GM19023 (cell line): Measurements from ENCODE around the gene ABCD3.
"Not testable (repeated sequence)": the region's sequence is repeated elsewhere in the genome, so short reads cannot be mapped to it uniquely, and the experiment has no call there.

Source experiments
- ATAC-seq: cut with Tn5 transposase; IDR thresholded peaks from one replicate; pipeline ENCODE4 v1.9.1; 2021; ENCODE audit warnings: mild to moderate bottlenecking, moderate library complexity; ENCODE audit not compliant: unreplicated experiment

The ABCD3 gene

DNA sequence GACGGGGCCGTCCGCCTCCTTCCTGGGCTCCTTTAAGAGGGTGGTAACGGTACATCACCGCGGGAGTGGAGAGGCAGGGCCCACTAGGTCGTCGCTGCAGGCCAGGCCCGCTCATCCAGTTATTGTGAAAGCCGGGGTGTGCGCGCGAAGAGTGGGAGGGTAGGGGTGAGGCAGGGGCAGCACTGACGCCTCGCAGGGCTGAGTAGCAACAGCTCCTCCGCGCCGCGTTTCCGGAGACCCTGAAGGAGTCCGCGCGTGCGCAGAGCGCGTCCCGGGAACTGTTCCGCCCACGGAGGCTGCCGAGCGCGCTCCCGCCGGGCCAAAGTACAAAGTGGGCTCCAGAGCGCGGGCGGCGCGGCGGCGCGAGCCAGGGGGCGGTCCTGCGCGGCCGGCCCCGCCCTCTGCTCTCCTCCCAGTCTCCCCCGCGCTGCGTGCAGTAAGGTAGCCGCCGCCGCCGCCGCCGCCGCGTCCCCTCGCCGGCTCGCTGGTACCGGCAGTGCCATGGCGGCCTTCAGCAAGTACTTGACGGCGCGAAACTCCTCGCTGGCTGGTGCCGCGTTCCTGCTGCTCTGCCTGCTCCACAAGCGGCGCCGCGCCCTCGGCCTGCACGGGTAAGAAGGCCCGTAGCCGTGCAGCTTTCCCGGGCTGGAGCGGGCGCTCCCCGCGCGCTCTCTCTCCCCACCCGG, at the start of gene ABCD3:
TSS of gene ABCD3 (plus strand) at position 412 of the 686 bp plus-strand sequence. CDS start at position 502, 90 bp downstream.
- peak; percentile 95 for ATAC-seq

DNA sequence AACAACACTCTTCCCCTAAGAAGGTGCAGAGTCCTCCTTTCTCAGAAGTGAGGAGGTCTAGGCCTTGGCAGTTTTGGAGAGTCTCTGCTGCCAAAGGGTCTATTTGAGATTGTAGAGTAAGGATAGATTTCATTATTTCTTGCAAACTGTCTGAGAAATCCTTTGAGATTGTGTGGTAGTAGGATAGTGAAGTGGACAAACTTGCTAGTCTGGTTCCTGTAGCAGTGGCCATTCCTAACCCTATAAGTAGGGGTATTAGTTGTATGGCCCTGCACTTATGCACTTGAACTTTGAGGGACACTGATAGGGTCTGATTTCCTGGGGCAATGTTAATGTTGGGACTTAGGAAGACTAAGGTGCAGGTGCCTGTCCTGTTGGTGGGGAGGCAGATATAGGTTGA, 45.4 kb upstream of the ABCD3 start:
- not testable (repeated sequence) for ATAC-seq

DNA sequence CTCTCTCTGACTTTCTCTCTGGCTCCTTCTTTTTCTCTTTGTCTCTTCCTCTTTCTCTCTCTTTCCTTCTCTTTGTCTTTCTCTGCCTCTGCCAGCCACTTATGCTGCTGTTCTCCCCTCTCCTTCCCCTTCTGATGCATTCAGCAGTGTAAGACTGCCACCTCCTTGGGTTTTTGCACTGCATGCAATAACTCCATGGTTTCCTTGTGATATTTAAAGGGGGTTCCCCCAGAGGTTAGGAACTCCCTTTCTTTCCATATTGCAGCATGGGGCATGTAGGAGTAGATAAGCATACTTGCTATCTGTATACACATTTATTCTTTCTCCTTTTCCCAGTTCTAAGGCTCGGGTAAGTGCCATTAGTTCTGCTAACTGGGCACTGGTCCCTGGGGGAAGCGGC, 44.9 kb upstream of the ABCD3 start:
- ATAC-seq, result not testable (repeated sequence)

DNA sequence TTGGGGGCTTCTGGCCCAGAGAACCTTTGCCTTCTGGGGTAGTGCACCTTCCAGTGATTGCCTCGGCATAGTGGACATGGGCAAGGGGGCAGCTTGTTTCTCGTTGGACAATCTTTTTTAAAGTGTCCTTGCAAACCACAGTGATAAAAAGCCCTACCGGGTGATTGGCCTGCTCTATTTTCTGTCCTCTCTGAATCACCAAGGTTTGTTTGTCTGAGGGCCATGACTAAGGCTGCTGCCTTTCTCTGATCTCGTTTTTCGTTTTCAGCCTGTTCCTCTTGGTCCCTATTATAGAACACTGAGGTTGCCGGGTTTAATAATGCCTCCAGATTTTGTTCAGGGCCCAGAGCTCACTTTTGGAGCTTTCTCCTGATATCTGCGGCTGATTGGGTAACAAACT, 42.5 kb upstream of the ABCD3 start:
- not testable (repeated sequence) for ATAC-seq

DNA sequence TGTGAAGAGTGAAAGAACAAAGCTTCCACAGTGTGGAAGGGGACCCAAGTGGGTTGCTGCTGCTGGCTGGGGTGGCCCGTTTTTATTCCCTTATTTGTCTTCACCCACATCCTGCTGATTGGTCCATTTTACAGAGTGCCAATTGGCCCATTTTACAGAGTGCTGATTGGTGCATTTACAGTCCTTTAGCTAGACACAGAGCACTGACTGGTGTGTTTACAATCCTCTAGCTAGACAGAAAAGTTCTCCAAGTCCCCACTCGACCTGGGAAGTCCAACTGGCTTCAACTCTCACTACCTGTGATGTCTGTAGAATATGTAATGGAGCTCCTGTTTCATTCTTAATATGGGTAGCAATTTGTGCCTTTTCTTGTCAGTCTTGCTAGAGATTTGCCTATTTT, 39.7 kb upstream of the ABCD3 start:
- not testable (repeated sequence) for ATAC-seq

DNA sequence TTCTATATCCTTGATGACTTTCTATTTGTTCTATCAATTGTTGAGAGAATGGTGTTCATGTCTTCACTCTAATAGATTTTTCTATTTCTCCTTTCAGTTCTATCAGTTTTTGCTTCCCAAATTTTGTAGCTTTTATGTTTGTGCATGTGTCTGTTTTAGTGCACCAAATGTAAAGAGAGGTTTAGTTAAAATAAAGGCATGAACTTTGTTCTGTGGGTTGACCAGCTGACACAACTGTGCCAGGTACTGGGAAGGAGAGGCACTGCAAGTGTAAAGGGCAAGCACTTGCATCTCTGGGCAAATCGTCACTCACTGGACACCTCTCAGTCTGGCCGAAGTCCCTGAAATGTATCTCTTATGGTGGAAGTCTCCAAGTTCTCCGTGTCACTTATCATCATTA, 38.6 kb upstream of the ABCD3 start:
- ATAC-seq, result no peak

DNA sequence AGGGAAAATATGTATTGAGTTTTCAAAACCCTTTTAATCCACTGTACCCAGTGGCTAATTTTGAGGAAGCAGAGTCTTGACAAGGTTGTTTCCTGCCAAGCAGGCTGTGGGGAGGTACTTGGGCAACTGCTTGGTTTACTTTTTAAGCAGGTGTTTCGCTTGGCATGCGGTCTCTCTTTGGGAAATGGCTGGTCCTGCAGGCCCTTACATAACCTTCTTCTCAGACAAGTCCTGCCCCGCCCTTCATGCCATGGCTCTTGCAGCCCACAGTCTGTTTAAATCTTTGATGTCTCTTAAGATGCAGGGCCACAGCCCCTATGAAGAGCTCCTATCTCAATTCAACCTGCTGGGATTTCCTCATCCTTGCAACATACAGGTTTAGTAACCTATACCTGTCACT, 36.0 kb upstream of the ABCD3 start:
- no peak for ATAC-seq

DNA sequence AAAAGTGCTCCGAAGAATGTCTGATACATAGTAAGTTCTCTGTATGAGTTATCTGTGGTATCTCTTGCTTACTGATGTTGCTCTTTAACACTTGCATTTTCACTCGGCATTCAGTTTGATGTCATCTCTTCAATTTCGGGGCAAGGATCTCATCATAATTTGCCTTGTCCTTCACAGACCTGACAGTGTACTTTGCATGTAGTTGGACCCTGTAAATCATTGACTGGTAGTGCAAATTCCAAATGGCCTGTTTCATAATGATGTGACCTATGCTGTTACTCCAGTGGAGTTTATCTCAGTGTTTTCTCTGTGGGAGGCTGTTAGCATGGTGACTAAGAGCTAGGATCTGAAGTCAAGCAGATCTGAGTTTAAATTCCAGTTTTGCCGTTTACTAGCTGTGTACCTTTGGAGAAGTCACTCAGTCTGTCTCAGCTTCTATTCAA, 34.2 kb upstream of the ABCD3 start:
- ATAC-seq, result peak; percentile 75

DNA sequence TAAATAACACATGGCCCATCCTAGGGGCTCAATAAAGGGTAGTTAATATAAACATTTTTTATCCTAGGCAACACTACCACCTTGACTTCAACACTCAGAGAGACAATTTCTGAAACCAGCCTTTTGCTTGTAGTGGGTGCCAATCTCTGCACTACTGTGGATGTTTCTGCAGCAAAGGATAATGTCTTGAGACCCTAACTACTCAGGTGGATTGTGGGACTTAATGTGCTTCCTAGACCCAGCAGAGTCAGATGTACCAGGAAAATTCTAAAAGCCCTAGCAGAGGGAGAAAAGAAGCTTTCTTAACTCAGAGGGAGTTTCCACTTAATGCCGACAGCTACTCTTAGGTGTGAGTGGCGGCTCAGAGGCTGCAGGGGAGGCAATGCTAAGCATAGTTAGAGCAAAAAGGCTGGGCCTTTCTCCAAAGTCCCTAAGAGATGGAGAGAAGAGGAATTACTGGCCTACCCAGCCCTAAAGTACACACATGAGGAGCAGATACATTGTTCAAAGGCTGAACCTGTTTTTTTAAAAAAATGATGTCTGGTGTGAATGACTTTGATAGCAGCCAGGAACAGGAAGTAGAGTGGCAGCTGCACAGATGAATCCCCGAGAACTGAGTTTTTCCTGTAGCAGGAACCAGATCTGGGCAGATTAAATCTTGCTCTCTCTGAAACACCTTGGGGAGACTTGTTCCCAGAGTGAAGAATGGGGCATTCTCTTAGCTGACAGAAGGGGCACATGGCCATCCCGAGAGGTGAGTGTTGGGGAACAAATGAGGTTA, 33.5 kb upstream of the ABCD3 start:
- ATAC-seq, result peak; percentile 57

DNA sequence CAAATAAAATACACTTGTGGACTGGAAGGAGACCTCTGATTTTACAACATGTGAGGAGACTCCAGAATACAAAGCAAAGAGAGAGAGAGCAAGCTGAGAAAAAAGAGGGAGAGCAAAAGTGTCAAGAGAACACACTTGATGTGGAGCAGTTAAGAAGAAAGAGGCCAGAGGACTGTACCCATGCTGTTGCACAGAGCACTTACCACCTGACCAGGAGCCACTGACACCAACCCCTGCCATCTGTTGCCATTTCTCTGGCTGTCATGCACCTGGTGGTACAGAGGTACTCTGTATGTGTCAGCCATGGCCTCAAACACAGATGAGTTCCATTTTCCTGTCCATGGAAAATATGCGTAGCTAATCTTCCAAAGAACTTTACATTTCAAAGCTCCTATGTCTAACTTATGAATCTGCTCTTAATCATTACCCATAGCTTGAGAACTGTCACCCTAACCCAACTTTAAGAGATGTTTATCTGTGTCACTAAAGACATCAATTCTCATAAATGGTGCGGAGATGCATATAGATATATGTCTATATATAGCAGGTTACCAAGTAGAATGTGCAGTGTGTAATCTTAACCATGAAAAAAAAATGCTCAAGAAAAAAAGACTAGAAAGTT, 32.8 kb upstream of the ABCD3 start:
- ATAC-seq, result no peak

DNA sequence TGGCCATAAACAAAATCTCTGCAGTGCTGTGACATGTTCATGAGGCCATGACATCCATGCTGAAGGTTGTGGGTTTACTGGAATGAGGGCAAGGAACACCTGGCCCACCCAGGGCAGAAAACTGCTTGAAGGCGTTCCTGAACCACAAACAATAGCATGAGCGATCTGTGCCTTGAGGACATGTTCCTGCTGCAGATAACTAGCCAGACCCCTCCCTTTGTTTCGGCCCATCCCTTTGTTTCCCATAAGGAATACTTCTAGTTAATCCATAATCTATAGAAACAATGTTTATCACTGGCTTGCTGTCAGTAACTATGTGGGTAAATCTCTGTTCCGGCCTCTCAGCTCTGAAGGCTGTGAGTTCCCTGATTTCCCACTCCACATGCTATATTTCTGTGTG, 28.9 kb upstream of the ABCD3 start:
- no peak for ATAC-seq

DNA sequence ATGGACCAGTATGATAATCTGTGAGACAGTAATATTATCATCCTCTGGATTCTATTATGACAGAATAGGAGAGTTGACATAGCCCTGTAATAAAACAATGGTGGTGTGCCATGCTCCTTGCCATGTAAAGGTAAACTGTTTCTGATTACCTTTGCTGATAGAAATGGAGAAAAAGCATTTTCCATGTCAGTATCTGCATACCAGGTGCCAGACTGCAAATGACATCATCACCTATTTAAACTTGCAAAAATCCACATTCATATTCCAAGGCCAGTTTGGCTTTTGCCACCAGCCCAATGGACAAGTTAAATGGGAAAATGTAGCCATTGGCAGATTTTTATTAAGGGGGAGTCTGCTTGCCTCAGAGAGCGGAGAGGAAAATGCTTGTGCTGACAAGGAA, 23.9 kb upstream of the ABCD3 start:
- no peak for ATAC-seq

DNA sequence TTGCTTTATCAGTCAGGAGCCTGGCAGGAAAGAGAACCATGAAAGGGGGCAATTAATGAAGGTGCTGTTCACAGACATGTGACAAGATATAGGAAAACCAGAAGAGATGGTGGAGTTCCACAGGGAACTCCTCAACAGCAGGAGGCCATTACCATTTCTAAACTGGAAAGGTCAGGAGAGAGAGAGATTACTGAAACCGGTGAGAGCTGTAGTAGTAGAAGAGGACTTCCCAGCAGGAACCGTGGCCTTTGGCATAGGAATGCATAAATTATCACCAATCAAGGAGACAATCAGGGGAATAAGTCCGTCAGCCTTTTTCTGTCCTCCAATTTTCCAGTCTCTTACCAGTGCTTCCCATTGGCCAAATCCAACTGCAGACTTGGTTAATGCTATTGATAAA, 23.0 kb upstream of the ABCD3 start:
- ATAC-seq, result no peak

DNA sequence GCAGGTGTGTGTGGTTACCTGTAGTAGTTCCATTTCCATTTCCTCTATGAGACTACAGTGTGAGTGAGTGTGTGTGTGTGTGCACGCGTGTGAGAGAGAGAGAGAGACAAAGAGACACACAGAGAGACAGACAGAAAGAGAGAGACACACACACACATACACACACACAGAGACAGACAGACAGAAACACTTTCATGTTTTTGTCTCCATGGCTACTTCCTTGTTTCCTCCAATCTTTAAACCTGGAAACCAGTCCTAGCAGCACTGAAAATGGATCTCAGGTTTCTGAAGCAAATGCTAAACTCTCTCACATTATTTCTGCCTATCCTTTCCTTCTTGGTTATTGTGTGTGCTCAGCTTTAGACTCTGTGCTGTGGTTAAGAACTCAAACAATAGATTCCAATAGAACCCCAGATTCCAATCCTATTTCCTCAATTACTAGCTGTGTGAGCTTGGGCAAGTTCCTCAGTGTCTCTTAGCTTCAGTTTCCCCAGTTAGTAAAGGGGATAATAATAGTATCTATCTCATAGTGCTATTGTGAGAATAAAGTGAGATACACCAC, 22.4 kb upstream of the ABCD3 start:
- ATAC-seq, result no peak

DNA sequence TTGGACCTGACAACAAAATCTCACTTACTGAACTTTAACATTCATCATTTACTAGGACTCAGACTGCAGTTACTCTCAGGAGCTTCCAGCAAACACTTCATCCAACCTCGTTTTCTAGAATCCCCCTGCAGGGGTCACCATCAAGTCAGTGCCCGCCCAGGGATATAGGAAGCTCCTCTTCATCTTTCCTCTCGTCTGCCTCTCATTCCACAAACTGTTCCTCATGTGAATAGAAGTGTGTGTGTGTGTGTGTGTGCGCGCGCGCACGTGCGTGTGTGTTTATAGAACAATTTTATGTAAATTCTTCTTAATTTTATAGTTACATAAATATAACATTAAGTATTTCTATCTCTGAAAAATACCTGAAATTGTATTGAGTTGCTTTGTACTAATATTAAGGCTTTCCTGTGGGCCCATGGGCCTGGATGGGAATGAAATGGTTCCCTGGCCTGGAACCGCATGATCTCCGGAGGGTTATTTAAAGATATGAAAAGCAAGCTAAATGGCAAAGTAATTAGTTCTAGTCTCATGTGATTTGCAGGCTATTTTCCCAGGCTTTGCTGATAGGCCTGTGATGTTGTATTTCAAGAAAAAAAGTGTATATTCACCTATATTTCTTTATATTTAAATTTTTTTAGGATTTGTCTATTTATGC, 21.7 kb upstream of the ABCD3 start:
- ATAC-seq, result no peak

DNA sequence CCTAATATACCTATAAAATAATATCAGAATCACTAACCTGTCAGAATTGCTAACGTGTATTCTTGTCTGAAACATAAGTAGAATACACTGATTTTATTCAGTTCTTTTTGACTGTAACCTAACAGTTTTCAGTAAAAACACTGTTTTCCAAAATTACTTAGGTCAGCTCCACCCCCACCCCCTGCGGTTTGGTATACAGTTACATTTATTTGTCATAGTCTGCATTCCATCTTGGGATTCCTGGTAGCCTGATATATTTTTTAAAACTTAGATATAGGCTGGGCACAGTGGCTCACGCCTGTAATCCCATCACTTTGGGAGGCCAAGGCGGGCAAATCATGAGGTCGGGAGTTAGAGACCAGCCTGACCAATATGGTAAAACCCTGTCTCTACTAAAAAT, 19.8 kb upstream of the ABCD3 start:
- no peak for ATAC-seq

DNA sequence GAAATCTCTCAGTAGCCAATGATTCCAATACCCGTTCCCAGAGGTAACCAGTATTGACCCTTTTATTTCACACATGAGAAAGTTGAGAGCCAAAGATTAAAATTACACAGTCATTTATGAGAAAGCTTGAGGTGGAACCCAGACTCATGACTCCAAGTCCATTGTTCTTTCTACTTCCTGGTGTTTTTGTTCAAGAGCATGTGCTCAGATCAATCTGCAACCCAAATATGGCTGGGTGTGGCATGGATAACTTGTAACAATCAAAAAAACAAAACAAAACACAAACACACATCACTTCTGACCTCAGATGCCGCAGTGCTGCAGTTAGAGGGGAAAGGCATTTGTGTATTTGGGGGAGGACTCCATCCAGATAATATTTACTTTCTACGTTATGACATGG, 18.7 kb upstream of the ABCD3 start:
- no peak for ATAC-seq

DNA sequence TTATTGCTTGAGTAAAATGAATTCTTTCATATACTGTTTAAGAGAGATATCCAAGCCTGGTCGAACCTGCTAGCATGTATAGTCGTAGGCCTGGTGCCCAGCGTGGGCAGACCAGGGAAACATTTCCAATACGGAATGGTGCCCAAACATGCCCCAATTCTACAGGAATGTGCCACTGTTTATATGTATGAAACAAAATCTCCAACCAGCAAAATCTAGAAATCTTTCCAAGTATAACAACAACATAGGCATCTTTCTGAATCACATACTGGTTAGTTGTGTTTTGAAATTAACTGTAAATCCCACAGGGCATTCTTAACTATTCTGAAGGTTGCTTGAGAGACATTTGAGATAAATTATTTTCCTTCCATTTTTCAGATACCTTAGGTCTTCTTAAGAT, 17.0 kb upstream of the ABCD3 start:
- ATAC-seq, result no peak

DNA sequence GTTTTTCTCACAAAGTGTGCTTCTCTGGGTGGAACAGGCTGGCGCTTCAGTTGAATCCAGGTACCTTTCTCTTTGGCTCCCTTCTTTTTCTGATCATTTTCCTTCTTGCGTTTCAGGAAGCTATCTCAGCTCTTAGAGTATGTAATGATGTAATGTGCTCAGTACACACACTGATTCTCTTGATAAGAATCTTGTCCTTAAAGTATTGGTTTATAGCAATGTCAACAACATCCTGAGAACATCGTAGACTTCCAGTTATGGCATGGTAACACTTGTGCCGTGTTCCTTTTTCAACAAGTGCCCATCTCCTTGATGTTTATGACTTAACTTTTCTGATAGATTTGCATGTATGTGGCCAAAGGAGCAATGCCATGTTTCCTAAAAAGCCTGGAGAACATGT, 11.7 kb upstream of the ABCD3 start:
- no peak for ATAC-seq

DNA sequence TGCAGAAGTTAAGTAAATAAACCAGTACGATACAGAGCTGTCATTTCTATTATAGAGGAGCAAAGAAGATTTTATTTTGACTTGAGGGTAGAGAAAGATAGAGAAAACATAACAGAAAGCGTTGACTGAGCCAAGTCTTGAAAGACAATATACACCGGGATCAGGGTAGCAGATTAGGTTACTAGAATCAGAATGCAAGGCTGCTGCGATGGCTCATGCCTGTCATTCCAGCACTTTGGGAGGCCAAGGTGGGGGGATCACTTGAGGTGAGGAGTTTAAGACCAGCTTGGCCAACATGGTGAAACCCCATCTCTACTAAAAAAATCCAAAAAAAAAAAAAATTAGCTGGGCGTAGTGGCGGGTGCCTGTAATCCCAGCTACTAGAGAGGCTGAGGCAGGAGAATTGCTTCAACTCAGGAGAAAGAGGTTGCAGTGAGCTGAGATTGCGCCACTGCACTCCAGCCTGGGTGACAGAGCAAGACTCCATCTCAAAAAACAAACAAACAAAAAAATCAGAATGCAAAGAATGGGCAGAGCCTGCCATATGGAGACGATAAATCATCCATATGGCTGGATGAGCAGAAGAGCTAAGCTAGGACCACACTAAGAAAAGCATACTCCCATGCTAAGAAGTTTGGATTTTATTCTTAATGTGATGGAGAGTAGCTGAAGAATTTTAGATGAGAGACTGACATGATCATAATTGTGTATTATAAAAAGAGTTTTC, 9.9 kb upstream of the ABCD3 start:
- no peak for ATAC-seq
